WERI-Rb-1 (cell line): ENCODE data around the gene LSAMP.

Experiments
- DNase-seq: peaks from one replicate; pipeline ENCODE4 v3.0.0-alpha.2; 2020
- H3K27ac ChIP-seq: fragments of 250-450 bp; sonication (Bioruptor Pico); 2 replicates; pipeline ENCODE4 v1.5.1; 2020; ENCODE audit warnings: mild to moderate bottlenecking, moderate library complexity
- H3K27me3 ChIP-seq: fragments of 250-450 bp; sonication (Bioruptor Pico); 2 replicates; pipeline ENCODE4 v1.5.1; 2021; ENCODE audit warnings: mild to moderate bottlenecking, low read depth, moderate library complexity; ENCODE audit not compliant: insufficient read depth, severe bottlenecking
- H3K36me3 ChIP-seq: fragments of 250-450 bp; sonication (Bioruptor Pico); 2 replicates; pipeline ENCODE4 v1.5.1; 2020; ENCODE audit warnings: mild to moderate bottlenecking, moderate library complexity
- H3K4me3 ChIP-seq: 2 replicates; pipeline ENCODE4 v1.5.1; 2011; ENCODE audit warnings: low read depth, mild to moderate bottlenecking, control low read depth, low read length
- H3K9me3 ChIP-seq: fragments of 250-450 bp; sonication (Bioruptor Pico); 2 replicates; pipeline ENCODE4 v1.5.1; 2021; ENCODE audit warnings: mild to moderate bottlenecking, moderate library complexity; ENCODE audit not compliant: severe bottlenecking
- TF ChIP-seq, protein P1 (sequence below): IDR thresholded peaks from 2 replicates; pipeline ENCODE4 v1.5.1; 2011; ENCODE audit warnings: low read depth, mild to moderate bottlenecking, control low read depth, inconsistent platforms, low read length

Gene LSAMP

GRCh38 chr3:115996420-115997108 lies 448.7 kb downstream of the LSAMP start:
- TF ChIP-seq, protein P1, sequence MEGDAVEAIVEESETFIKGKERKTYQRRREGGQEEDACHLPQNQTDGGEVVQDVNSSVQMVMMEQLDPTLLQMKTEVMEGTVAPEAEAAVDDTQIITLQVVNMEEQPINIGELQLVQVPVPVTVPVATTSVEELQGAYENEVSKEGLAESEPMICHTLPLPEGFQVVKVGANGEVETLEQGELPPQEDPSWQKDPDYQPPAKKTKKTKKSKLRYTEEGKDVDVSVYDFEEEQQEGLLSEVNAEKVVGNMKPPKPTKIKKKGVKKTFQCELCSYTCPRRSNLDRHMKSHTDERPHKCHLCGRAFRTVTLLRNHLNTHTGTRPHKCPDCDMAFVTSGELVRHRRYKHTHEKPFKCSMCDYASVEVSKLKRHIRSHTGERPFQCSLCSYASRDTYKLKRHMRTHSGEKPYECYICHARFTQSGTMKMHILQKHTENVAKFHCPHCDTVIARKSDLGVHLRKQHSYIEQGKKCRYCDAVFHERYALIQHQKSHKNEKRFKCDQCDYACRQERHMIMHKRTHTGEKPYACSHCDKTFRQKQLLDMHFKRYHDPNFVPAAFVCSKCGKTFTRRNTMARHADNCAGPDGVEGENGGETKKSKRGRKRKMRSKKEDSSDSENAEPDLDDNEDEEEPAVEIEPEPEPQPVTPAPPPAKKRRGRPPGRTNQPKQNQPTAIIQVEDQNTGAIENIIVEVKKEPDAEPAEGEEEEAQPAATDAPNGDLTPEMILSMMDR = no peak
- Histone ChIP-seq H3K36me3 (no peaks in the 10 kb centered on the region), H3K4me3 (no peak overlapping the region), H3K9me3 (no peaks in the 10 kb centered on the region), H3K27ac (no peak overlapping the region), H3K27me3 (peaks cover 61% of the 10 kb centered on the region)
- no peak for DNase-seq

- Histone ChIP-seq H3K36me3 (no peaks in the 10 kb centered on the region), H3K27ac (no peak overlapping the region), H3K27me3 (peaks cover 53% of the 10 kb centered on the region), H3K4me3 (no peak overlapping the region), H3K9me3 (no peaks in the 10 kb centered on the region)
- TF ChIP-seq, protein P1 = no peak
- DNase-seq = no peak
Observed at GRCh38 chr3:115990669-115991068, 454.6 kb downstream of the LSAMP start.

DNA sequence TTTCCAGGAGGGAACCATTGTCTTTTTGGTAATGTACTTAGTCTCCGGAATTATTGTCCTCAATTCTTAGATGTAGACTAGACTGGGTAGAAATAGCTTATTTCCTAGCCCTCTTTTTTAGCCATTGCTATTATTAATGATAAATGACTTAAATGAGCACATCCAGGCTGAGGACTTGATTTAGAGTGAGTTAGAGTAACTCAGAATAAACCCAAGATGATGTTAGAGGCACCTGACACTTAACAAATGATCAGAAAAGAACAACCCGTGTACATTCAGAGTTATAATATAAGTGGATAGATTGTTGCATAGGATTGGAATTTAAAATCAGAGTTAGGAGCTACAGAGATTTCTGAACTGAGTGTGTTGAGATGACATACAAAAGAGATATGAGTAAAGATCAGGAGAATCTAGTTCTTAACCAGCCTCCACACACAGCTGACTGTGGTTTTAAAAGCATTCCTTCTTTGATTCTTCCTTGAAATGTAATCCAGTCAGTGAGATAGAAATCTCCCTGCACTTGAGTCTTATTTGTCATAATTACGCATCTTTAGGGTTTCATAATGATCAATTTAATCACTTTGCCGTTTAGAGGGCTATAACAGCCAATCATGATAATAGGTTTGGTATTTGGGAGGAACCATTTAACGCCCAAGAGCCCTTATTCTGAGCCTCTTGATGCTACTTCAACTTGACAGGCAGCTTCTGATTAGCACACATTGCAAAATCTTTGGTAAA lies 455.4 kb downstream of the LSAMP start:
- DNase-seq = no peak
- TF ChIP-seq, protein P1 = no peak
- H3K27ac ChIP-seq = no peak overlapping the region
- no peaks in the 10 kb centered on the region for H3K36me3 ChIP-seq
- H3K4me3 ChIP-seq = no peak overlapping the region
- H3K27me3 ChIP-seq = peaks cover 51% of the 10 kb centered on the region
- H3K9me3 ChIP-seq = no peaks in the 10 kb centered on the region

- TF ChIP-seq, protein P1 = peak; percentile 52; the same call in 1 of the 2 replicates
- Histone ChIP-seq H3K27me3 (peaks cover 30% of the 10 kb centered on the region), H3K27ac (no peak overlapping the region), H3K36me3 (no peaks in the 10 kb centered on the region), H3K9me3 (no peaks in the 10 kb centered on the region), H3K4me3 (no peak overlapping the region)
- peak; percentile 39 for DNase-seq
Observed at GRCh38 chr3:115986555-115987207, 458.6 kb downstream of the LSAMP start.

DNA sequence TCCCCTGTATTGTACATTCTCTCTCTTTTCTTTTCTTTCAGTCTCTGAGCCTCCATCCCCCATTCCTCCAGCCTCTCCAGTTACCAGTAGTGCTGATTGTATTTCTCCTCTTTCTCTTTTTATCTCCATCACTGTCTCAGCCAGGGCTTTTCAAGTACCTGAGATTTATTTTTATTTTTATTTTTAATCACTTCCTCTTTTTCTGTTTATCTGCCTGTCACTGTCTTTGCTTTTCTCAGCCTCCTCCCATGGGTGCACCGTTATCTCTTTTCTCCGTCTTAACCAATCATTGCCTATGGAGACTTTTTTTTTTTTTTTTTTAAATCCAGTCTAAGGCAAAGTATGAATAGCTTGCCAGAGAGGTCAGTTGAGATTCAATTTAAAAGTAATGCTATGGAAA lies 462.7 kb downstream of the LSAMP start:
- Histone ChIP-seq H3K36me3 (no peaks in the 10 kb centered on the region), H3K27ac (no peak overlapping the region), H3K4me3 (no peak overlapping the region), H3K27me3 (peaks cover 3% of the 10 kb centered on the region), H3K9me3 (no peaks in the 10 kb centered on the region)
- TF ChIP-seq, protein P1 = no peak
- DNase-seq = no peak
